GM13977 (cell line): ENCODE data around the gene PSMG4.
"Not testable (repeated sequence)": the region's sequence is repeated elsewhere in the genome, so short reads cannot be mapped to it uniquely, and the experiment has no call there.

Source experiments
- DNase-seq: peaks from one replicate; pipeline ENCODE4 v3.0.0; 2012; ENCODE audit warnings: low spot score
- in situ Hi-C: fragments of 300-500 bp; cut with MboI; formaldehyde crosslinking; loops from one replicate; pipeline ENCODE4 v1.12.0; 2022; ENCODE audit warnings: low sequenced_read_pairs, low pct_unique_long_range_greater_than_20kb, mixed read lengths, inconsistent platforms; ENCODE audit not compliant: unreplicated experiment
- TF ChIP-seq, protein P1 (sequence below): IDR thresholded peaks from 2 replicates; pipeline ENCODE4 v1.5.1; 2012; ENCODE audit warnings: mild to moderate bottlenecking, control low read depth; ENCODE audit not compliant: insufficient read depth; ENCODE audit errors: extremely low read depth, missing control alignments

Gene PSMG4

DNA sequence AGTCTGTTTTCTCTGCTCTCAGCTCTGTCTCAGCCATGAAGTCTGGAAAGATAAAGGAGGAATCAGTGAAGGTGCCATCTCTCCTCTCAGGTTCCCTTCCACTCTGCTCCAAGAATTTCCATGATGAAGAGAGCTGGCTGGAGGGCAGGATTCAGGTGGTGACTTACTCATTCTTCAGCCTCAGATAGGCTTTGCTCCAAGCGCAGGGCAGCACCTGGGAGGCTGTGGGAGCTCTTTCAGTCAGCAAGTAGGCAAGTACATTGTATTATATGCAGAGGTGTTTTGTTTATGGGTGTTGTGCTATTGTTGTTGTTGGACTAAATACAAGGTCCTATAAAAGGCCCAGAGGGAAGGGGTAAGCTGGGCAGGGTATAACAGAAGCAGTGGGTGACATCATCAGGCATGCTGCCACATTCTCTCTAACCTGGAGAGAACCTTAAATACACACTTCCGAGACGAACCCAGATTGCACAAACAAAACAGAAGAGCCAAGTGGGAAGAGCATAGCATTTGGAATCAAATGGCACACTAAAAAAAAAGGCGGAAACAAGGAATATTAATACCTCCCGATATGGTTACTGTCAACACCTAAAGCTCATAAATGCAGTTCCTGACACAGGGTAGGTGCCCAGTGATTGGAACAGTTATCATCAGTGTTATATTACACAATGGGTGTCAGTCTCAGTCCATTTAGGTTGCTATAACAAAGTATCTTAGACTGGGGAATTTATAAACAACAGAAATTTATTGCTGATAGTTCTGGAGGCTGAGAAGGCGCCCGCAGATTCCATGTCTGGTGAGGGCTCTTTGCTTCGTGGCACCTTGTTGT, 14.5 kb upstream of the PSMG4 start:
- TF ChIP-seq, protein P1, sequence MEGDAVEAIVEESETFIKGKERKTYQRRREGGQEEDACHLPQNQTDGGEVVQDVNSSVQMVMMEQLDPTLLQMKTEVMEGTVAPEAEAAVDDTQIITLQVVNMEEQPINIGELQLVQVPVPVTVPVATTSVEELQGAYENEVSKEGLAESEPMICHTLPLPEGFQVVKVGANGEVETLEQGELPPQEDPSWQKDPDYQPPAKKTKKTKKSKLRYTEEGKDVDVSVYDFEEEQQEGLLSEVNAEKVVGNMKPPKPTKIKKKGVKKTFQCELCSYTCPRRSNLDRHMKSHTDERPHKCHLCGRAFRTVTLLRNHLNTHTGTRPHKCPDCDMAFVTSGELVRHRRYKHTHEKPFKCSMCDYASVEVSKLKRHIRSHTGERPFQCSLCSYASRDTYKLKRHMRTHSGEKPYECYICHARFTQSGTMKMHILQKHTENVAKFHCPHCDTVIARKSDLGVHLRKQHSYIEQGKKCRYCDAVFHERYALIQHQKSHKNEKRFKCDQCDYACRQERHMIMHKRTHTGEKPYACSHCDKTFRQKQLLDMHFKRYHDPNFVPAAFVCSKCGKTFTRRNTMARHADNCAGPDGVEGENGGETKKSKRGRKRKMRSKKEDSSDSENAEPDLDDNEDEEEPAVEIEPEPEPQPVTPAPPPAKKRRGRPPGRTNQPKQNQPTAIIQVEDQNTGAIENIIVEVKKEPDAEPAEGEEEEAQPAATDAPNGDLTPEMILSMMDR: no peak
- in situ Hi-C loops: loop anchor here (10.0 kb wide), 1 partner anchor 119 kb away; no protein-coding TSS in a partner anchor
- DNase-seq: no peak

DNA sequence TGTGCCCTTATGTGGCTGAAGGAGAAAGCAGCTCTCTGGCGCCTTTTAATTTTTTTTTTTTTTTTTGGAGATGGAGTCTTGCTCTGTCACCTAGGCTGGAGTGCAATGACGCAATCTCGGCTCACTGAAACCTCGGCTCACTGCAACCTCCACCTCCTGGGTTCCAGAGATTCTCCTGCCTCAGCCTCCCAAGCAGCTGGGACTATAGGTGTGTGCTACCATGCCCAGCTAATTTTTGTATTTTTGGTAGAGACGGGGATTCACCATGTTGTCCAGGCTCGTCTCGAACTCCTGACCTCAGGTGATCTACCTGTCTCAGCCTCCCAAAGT, 13.9 kb upstream of the PSMG4 start:
- in situ Hi-C loops: loop anchor here (10.0 kb wide), 1 partner anchor 120 kb away; no protein-coding TSS in a partner anchor
- not testable (repeated sequence) for DNase-seq

DNA sequence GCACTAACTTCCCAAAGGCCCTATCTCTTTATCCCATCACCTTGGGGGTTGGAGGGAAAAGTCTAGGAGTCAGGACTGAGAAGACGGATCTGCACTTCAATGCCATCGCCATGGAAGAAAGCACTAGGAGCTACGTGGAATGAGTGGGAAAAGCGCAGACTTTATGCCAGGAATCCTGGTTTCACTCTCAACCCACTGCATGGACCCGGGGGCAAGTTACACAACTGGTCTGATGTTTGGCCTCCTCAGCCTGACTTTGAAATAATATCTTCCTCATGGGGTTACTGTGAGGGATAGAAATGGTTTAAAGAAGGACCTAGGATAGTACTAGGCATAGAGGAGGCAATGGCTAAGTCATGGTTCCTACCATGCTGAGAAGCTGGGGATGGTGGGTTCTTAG, 13.5 kb upstream of the PSMG4 start:
- in situ Hi-C loops: loop anchor here (10.0 kb wide), 1 partner anchor 120 kb away; no protein-coding TSS in a partner anchor
- TF ChIP-seq, protein P1: no peak
- no peak for DNase-seq

DNA sequence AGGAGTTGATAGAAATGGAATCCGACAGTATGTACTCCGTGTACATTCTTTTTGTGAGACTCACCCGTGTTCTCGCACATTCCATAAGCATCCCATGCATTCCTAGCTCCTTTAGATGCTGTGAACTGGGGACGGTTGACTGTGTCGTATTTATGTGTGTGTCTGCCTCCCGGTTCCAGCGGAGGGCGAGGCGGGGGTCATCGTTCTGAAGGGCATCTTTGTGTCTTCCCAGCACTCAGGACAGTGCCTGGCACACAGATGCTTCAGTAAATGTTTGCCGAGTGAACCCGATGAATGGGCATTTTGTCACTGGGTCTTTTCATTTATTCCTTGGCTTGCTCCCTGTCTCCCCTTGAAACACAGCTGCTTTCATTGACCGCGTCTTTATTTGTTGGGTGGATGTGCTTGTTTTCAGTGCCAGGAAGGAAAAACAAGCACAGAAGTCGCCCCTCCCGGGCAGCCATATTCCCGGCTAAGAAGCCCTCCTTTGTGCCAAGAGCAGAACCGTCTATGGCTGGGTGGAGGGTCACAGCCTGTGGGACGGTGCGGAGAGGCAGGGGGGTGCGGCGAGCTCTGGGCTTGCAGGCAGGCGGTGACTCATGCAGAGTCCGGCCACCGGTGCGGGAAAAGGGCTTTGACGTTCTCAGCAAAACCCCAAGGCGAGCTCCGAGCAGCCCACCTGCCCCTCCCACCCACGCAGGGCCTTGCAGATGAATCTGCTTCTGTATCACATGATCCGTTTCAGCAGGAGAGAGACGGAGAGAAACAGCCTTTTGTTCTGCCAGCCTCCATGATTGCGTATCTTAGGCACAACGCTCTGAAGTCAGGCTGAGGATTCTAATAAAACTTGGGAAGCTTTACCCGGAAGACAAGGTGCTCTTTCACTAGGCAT, 11.2 kb upstream of the PSMG4 start:
- in situ Hi-C loops: loop anchor here (10.0 kb wide), 1 partner anchor 123 kb away; no protein-coding TSS in a partner anchor
- TF ChIP-seq, protein P1: no peak
- DNase-seq: no peak

DNA sequence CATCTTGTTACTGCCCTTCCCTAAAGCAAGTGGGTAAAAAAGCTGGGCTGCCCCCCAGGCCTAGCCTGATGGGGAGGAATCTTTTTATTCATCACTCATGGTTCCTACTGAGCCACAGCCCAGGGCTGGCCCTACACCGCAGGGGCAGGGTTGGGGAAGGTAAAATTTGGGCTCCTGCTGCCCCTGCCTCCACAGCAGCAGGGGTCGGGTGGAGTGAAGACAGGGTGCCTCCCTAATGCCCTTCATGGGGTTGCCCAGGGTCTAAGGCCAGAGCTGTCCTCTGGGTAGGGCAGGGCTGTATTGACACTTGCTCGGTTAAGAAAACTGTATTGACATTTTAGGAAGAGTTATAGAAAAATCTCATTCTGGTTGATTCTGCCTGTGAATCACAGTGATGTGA, 8.9 kb upstream of the PSMG4 start:
- in situ Hi-C loops: loop anchor here (10.0 kb wide), 1 partner anchor 125 kb away; no protein-coding TSS in a partner anchor
- TF ChIP-seq, protein P1: no peak
- DNase-seq: no peak

DNA sequence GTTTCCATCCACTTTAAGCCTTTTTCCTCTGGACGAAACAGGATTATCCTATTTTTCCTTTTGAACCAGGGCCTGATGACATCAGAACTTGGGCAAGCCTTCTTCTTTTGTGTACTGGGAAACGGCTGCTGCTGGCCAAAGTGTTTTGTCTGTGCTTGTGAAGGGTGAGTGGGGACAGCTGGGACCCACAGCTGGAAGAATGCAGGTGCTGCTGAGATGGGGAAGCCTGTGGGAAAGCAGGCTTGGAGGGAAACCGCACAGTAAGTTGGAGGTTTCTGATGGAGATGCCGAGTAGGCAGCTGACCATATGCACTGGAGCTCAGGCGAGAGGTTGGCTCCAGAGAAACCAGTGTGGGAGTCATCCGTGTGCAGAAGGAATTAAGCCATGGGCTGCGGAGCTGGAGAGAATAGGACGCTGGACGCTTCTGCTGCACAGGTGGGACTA, 8.5 kb upstream of the PSMG4 start:
- in situ Hi-C loops: no loop called here
- TF ChIP-seq, protein P1: no peak
- no peak for DNase-seq
